HepG2 (cell line): Measurements from ENCODE around the gene TPM3. TPM values are rescaled to one million over a fixed set of nuclear protein-coding genes. Genes with fewer than 3 reads are reported as not detected.
A peak's percentile ranks its signal among the peaks of the same experiment; 100 is the strongest.

Source experiments
- ASH2L ChIP-seq: fragments of 300-600, 200-600 bp; sonication (generic); IDR thresholded peaks from 2 replicates; pipeline ENCODE4 v1.7.0; 2017; ENCODE audit warnings: low read depth, mild to moderate bottlenecking, moderate library complexity, mixed read lengths, low read length; ENCODE audit not compliant: insufficient read length
- ATF7 ChIP-seq, 2 experiments: fragments of 450-650 bp in 1 of 2; sonication (generic) in 1 of 2; formaldehyde crosslinking in 1 of 2; IDR thresholded peaks; 2 replicates each; pipeline versions ENCODE4 v1.4.0 to v1.6.1; 2016 to 2020; ENCODE audit warnings: antibody characterized with exemption in 1 of 2, mild to moderate bottlenecking in 1 of 2, missing genetic modification reagents in 1 of 2
- E2F1 ChIP-seq: sonication (generic); formaldehyde crosslinking; IDR thresholded peaks from 2 replicates; pipeline ENCODE4 v1.5.0; 2020; ENCODE audit warnings: missing genetic modification reagents
- GATA4 ChIP-seq: sonication (generic); IDR thresholded peaks from 2 replicates; pipeline ENCODE4 v1.6.1; 2016; ENCODE audit warnings: antibody characterized with exemption, low read depth, borderline replicate concordance
- MIXL1 ChIP-seq: IDR thresholded peaks from 2 replicates; pipeline ENCODE4 v1.6.1; 2016
- POLR2AphosphoS2 ChIP-seq: IDR thresholded peaks from 2 replicates; pipeline ENCODE4 v1.6.1; 2011; ENCODE audit warnings: low read depth, low read length, improper control_type of control experiment
- SIN3B ChIP-seq: fragments of 150-350 bp; IDR thresholded peaks from 2 replicates; pipeline ENCODE4 v1.6.1; 2014; ENCODE audit warnings: low read length
- WIZ ChIP-seq: sonication (generic); formaldehyde crosslinking; IDR thresholded peaks from 2 replicates; pipeline ENCODE4 v1.5.1; 2020; ENCODE audit warnings: mild to moderate bottlenecking, missing genetic modification reagents
- ZBTB44 ChIP-seq: sonication (generic); formaldehyde crosslinking; IDR thresholded peaks from 2 replicates; pipeline ENCODE4 v1.4.0; 2020; ENCODE audit warnings: missing genetic modification reagents
- ZBTB46 ChIP-seq: sonication (generic); formaldehyde crosslinking; IDR thresholded peaks from 2 replicates; pipeline ENCODE4 v1.4.0; 2020; ENCODE audit warnings: mild to moderate bottlenecking, missing genetic modification reagents, borderline replicate concordance
- ZFP62 ChIP-seq: sonication (generic); formaldehyde crosslinking; IDR thresholded peaks from 2 replicates; pipeline ENCODE4 v1.4.0; 2020; ENCODE audit warnings: missing genetic modification reagents
- ZGPAT ChIP-seq: IDR thresholded peaks from 2 replicates; pipeline ENCODE4 v1.6.1; 2016; ENCODE audit warnings: mild to moderate bottlenecking
- ZMAT5 ChIP-seq: sonication (generic); formaldehyde crosslinking; IDR thresholded peaks from 2 replicates; pipeline ENCODE4 v1.5.0; 2020; ENCODE audit warnings: mild to moderate bottlenecking, low read depth, missing genetic modification reagents, borderline replicate concordance
- ZNF138 ChIP-seq: sonication (generic); formaldehyde crosslinking; IDR thresholded peaks from 2 replicates; pipeline ENCODE4 v1.5.0; 2020; ENCODE audit warnings: mild to moderate bottlenecking, low read depth, missing genetic modification reagents
- ZNF367 ChIP-seq: sonication (generic); formaldehyde crosslinking; IDR thresholded peaks from 2 replicates; pipeline ENCODE4 v1.4.0; 2020; ENCODE audit warnings: missing genetic modification reagents, borderline replicate concordance
- ZNF44 ChIP-seq: sonication (generic); formaldehyde crosslinking; IDR thresholded peaks from 2 replicates; pipeline ENCODE4 v1.5.1; 2020; ENCODE audit warnings: mild to moderate bottlenecking, missing genetic modification reagents
- ZNF503 ChIP-seq: sonication (generic); formaldehyde crosslinking; IDR thresholded peaks from 2 replicates; pipeline ENCODE4 v1.4.0; 2020; ENCODE audit warnings: missing genetic modification reagents
- ZNF577 ChIP-seq: sonication (generic); formaldehyde crosslinking; IDR thresholded peaks from 2 replicates; pipeline ENCODE4 v1.4.0; 2020; ENCODE audit warnings: mild to moderate bottlenecking, low read depth, missing genetic modification reagents, borderline replicate concordance
- ZNF644 ChIP-seq: IDR thresholded peaks from 2 replicates; pipeline ENCODE4 v1.6.1; 2016; ENCODE audit warnings: low read depth
- ZSCAN31 ChIP-seq: sonication (generic); formaldehyde crosslinking; IDR thresholded peaks from 2 replicates; pipeline ENCODE4 v1.5.0; 2020; ENCODE audit warnings: low read depth, mild to moderate bottlenecking, missing genetic modification reagents
- polyA plus RNA-seq, 8 experiments: library from polyadenylated mRNA; depleted of rRNA in 3 of 8; stranded (reverse) in 7 of 8; unstranded in 1 of 8; fragments of >200 nt; fragmentation: Illumina TruSeq in 4 of 8; extraction: Trizol in 4 of 8; gene quantifications; 2 replicates each; pipeline versions ENCODE4 v1.2.1 to v1.2.3, GENCODE V29; 2011 to 2016; ENCODE audit warnings: low read depth in 4 of 8, missing spikeins in 1 of 8, mixed read lengths in 1 of 8; ENCODE audit not compliant: insufficient read depth in 1 of 8
- total RNA-seq, 5 experiments: library from RNA; depleted of rRNA; stranded (reverse); fragments of >200 nt; fragmentation: Illumina TruSeq; extraction: Trizol; gene quantifications; 2 replicates each; pipeline ENCODE4 v1.2.3, GENCODE V29; 2016; ENCODE audit warnings: low read depth in 1 of 5

The TPM3 gene
- total and polyA plus RNA-seq, 2 of the 13 experiments (the other 11 are each of a cell fraction or from before 2014, with no cell fraction given): 160 to 307 TPM

- TF ChIP-seq ZNF503 (0 out of 2 replicates have a peak, but pooled peaks have one; percentile 22), SIN3B (peak; percentile 27; the same call in 1 of the 2 replicates), ZSCAN31 (CRISPR knock-in tag) (peak; percentile 92), ASH2L (peak; percentile 55), ZFP62 (CRISPR knock-in tag) (no peak), ZNF644 (CRISPR knock-in tag) (no peak), GATA4 (0 out of 2 replicates have a peak, but pooled peaks have one; percentile 64), ZMAT5 (CRISPR knock-in tag) (no peak), ZNF138 (CRISPR knock-in tag) (0 out of 2 replicates have a peak, but pooled peaks have one; percentile 38), WIZ (CRISPR knock-in tag) (no peak), ZBTB46 (CRISPR knock-in tag) (no peak), ZNF577 (CRISPR knock-in tag) (no peak), ATF7 (IDR thresholded peaks at IDR 0.05) (no peak), ATF7 (CRISPR knock-in tag; IDR thresholded peaks at IDR 0.05) (no peak), POLR2AphosphoS2 (no peak), ZBTB44 (CRISPR knock-in tag) (0 out of 2 replicates have a peak, but pooled peaks have one; percentile 54), ZNF44 (CRISPR knock-in tag) (no peak), ZGPAT (CRISPR knock-in tag) (peak; percentile 92), E2F1 (peak; percentile 97), ZNF367 (CRISPR knock-in tag) (no peak), MIXL1 (peak; percentile 84)
These were observed 8.6 kb downstream of the TPM3 start (continued) for GRCh38 chr1:154183046-154183915.
